DND-41 (cell line): Measurements from ENCODE around the gene PANX2.

Experiments
- CTCF ChIP-seq: IDR thresholded peaks from 2 replicates; pipeline ENCODE4 v1.5.1; 2012; ENCODE audit warnings: borderline replicate concordance, low read length, moderate library complexity, mild to moderate bottlenecking; ENCODE audit not compliant: poor library complexity, severe bottlenecking; ENCODE audit errors: extremely low read depth
- EZH2 ChIP-seq: IDR thresholded peaks from 3 replicates; pipeline ENCODE4 v1.6.1; 2012; ENCODE audit warnings: borderline replicate concordance, low read depth, mild to moderate bottlenecking, moderate library complexity, low read length, inconsistent platforms; ENCODE audit not compliant: severe bottlenecking

DNA sequence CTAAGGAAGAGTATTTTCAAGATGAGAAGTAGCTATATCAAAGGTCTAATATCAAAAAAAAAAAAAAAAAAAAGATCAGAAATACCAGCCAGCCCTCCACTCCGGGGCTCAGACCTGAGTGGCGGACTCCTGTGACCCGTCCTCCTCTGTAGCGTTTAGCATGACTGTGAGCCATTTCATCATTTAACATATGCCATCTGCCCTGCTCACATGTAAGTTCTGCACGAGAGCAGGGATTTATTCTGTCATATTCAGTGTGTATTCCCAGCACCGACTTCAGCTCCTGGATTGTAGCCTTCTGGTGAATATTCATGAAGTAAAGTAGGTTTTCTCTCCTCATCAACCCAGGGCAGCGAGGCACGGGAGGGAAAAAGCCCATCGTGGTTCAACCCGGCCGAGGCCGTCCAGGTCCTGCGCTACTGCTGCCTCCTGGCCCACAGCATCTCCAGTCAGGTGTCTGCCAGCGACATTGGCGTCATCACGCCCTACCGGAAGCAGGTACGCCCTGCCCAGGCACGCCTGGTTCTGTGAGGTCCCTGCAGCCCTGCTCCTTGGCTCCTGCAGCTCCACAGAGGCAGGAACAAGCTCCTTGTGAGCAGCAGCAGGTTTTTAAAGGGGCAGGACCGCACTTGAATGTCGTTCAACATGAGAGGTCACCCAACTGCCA is 12.7 kb upstream of the PANX2 start:
- no peak for TF ChIP-seq EZH2
- TF ChIP-seq CTCF, result no peak
